GM19397 (cell line): Measurements from ENCODE around the gene ANKRD60.

Experiments
- ATAC-seq: cut with Tn5 transposase; IDR thresholded peaks from one replicate; pipeline ENCODE4 v1.9.1; 2021; ENCODE audit warnings: mild to moderate bottlenecking, moderate library complexity; ENCODE audit not compliant: unreplicated experiment

The ANKRD60 gene

DNA sequence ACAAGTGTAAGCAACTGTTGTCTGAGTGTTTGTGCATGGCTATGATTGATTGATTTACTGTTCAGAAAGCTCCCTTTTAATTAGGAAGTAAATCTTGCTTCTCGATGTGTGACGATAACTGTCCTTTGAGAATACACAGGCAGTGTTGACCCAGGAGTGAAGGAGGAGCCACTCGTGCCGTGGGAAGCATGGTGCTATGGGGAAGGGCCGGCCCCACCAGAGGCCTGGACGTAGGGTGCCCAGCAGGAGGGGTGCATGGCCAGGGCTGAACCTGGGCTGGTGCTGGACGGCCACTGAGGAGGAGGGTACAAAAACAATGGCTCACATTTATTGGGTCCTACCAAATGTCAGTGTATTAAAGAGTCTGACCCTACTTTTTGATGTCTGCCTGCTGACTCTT lies 60.7 kb downstream of the ANKRD60 start:
- ATAC-seq, result no peak
